Activated CD4-positive, alpha-beta T cell treated with anti-CD3 and anti-CD28 coated beads, Interleukin-2, amount 50 U/mL, for 1 hour (primary cell): Measurements from ENCODE around the gene RS1.

ENCODE experiments used
- DNase-seq: peaks from one replicate; pipeline ENCODE4 v3.0.0-alpha.2; 2020

RS1 gene

GRCh38 chrX:18672008-18672407 is at the start of gene RS1:
Gene RS1, minus strand, starts transcription at chrX:18672108. Its CDS starts 40 bp downstream, at chrX:18672068.
- no peak for DNase-seq

GRCh38 chrX:18719852-18720251 is 47.9 kb upstream of the RS1 start:
- DNase-seq, result no peak

- DNase-seq, result no peak
Observed at GRCh38 chrX:18714910-18715309, 43.0 kb upstream of the RS1 start.

- DNase-seq, result no peak
Observed at GRCh38 chrX:18709833-18710232, 37.9 kb upstream of the RS1 start.

GRCh38 chrX:18707426-18708049 is 35.6 kb upstream of the RS1 start, which contains the start of gene PPEF1:
Gene PPEF1, plus strand, starts transcription at chrX:18707645. Its CDS starts 136 bp downstream, at chrX:18707781.
- DNase-seq, result no peak

- no peak for DNase-seq
Observed at GRCh38 chrX:18702362-18703195, 30.7 kb upstream of the RS1 start.

GRCh38 chrX:18701621-18702361 is 29.9 kb upstream of the RS1 start:
- DNase-seq, result no peak

- DNase-seq, result no peak
Observed at GRCh38 chrX:18698737-18699650, 27.1 kb upstream of the RS1 start.

GRCh38 chrX:18696653-18697052 is 24.7 kb upstream of the RS1 start:
- no peak for DNase-seq

- DNase-seq, result no peak
Observed at GRCh38 chrX:18692541-18692940, 20.6 kb upstream of the RS1 start.

GRCh38 chrX:18691431-18691830 is 19.5 kb upstream of the RS1 start:
- no peak for DNase-seq

GRCh38 chrX:18687856-18688495 is 16.1 kb upstream of the RS1 start:
- no peak for DNase-seq

- DNase-seq, result no peak
Observed at GRCh38 chrX:18682979-18683387, 11.1 kb upstream of the RS1 start.

- DNase-seq, result no peak
Observed at GRCh38 chrX:18681996-18682395, 10.1 kb upstream of the RS1 start.

- no peak for DNase-seq
Observed at GRCh38 chrX:18677161-18677869, 5.4 kb upstream of the RS1 start.

- no peak for DNase-seq
Observed at GRCh38 chrX:18676470-18676869, 4.6 kb upstream of the RS1 start.

- no peak for DNase-seq
Observed at GRCh38 chrX:18676050-18676449, 4.1 kb upstream of the RS1 start.

GRCh38 chrX:18674788-18675735 is 3.2 kb upstream of the RS1 start:
- DNase-seq, result peak; percentile 70

- DNase-seq, result peak; percentile 3
Observed at GRCh38 chrX:18674417-18674787, 2.5 kb upstream of the RS1 start.
